ENCODE data around the gene TAGLN. TPM values are rescaled to one million over a fixed set of nuclear protein-coding genes. Genes with fewer than 3 reads are reported as not detected.

Gene TAGLN
- total and polyA plus RNA-seq, 9 of the 15 experiments (the other 6 are each of a cell fraction or from before 2014, with no cell fraction given) = 0.21 to 4.9 (median 1.1) TPM

GRCh38 chr11:117180661-117181585 lies 18.2 kb upstream of the TAGLN start (continued):
- TF ChIP-seq ZNF609 (CRISPR knock-in tag; IDR thresholded peaks at IDR 0.05; ENCODE audit: borderline replicate concordance) (no peak), ZBTB2 (IDR thresholded peaks at IDR 0.05) (0 out of 2 replicates have a peak, but pooled peaks have one; percentile 24), TCF7L2 (IDR thresholded peaks at IDR 0.05; ENCODE audit: low read depth, low read length) (no peak), ETV6 (IDR thresholded peaks at IDR 0.05; ENCODE audit: borderline replicate concordance in 1 of 2, low read depth in 2 of 2, low read length in 1 of 2) (no peak), ETV6 (CRISPR knock-in tag; IDR thresholded peaks at IDR 0.05; ENCODE audit: borderline replicate concordance) (no peak), GATAD2B (IDR thresholded peaks at IDR 0.05; ENCODE audit: borderline replicate concordance) (no peak), MXD1 (CRISPR knock-in tag; IDR thresholded peaks at IDR 0.05; ENCODE audit: borderline replicate concordance, poor library complexity, severe bottlenecking) (no peak), RAD21 (CRISPR knock-in tag; conservative IDR thresholded peaks at IDR 0.05 in 1 of 2, IDR thresholded peaks at IDR 0.05 in 1 of 2) (peak; percentile 25 to 75; a peak in 3 of 4 replicates), IRF2 (CRISPR knock-in tag; IDR thresholded peaks at IDR 0.05) (no peak), ZBTB7A (IDR thresholded peaks at IDR 0.05; ENCODE audit: borderline replicate concordance, control insufficient read depth, low read depth, low read length) (no peak), HDAC2 (IDR thresholded peaks at IDR 0.05) (0 out of 2 replicates have a peak, but pooled peaks have one; percentile 41), SIX5 (IDR thresholded peaks at IDR 0.05; ENCODE audit: borderline replicate concordance in 1 of 2, insufficient read depth in 1 of 2, low read depth in 1 of 2, low read length in 2 of 2) (no peak), ARID4B (CRISPR knock-in tag; IDR thresholded peaks at IDR 0.05) (no peak), CREM (IDR thresholded peaks at IDR 0.05; ENCODE audit: low read depth) (peak; percentile 77)

Measured in K562 (cell line).